CD4-positive, alpha-beta T cell treated with Interleukin-2 at 100 ng/mL for 4 hours (primary cell): ENCODE results near the gene FEM1B.
"Not testable (repeated sequence)": the region's sequence is repeated elsewhere in the genome, so short reads cannot be mapped to it uniquely, and the experiment has no call there.

Experiments
- DNase-seq: peaks from one replicate; pipeline ENCODE4 v3.0.0-alpha.2; 2020; ENCODE audit warnings: low spot score

FEM1B gene

GRCh38 chr15:68277603-68278344 is at the start of gene FEM1B:
TSS of gene FEM1B (plus strand) at chr15:68277745. CDS start at chr15:68278418, 673 bp downstream.
- peak; percentile 90 for DNase-seq

- DNase-seq = no peak
These were observed 49.2 kb upstream of the FEM1B start for GRCh38 chr15:68228143-68228970.

- no peak for DNase-seq
These were observed 48.6 kb upstream of the FEM1B start for GRCh38 chr15:68228971-68229385.

DNA sequence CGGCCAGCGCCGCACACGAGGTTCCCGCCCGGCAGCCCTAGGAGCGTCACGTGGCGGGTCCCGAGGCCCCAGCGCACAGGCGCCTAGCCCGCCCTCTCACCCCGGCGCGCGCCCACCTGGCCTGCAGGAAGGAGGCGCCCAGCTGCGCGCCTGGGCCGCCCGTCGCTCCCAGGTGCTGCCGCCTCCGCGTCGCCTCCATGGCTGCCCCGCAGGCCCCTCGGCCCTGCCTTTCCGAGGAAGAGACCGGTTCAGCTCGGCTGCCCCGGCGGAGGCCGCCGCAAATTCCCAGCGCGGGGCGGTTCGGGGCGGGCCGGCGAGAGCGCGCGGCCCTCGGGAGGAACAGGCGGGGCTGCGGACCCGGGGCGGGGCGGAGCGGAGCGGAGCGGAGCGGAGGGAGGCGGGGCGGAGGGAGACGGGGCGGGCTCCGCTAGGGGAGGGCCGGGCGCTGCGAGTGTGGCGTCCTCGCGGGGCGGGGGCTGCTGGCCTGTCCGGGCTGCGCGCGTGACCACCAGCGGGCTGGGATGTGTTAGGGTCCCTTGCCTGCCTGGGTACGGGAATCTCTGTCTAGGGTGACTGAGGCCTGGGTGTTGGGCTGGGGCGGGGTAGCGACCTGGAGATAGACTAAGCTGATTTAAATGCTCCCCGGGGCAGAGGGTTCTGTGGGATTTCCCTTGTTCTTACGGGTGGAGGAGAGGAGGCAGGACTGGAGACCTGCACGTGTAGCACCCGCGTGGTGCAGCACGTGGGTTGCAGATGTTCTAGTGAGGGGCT is 48.0 kb upstream of the FEM1B start, which contains the start of gene CLN6:
Gene CLN6 (minus strand): TSS at position 343 of the 771 bp plus-strand sequence. CDS start 144 bp downstream, at position 199.
- peak; percentile 73 for DNase-seq

DNA sequence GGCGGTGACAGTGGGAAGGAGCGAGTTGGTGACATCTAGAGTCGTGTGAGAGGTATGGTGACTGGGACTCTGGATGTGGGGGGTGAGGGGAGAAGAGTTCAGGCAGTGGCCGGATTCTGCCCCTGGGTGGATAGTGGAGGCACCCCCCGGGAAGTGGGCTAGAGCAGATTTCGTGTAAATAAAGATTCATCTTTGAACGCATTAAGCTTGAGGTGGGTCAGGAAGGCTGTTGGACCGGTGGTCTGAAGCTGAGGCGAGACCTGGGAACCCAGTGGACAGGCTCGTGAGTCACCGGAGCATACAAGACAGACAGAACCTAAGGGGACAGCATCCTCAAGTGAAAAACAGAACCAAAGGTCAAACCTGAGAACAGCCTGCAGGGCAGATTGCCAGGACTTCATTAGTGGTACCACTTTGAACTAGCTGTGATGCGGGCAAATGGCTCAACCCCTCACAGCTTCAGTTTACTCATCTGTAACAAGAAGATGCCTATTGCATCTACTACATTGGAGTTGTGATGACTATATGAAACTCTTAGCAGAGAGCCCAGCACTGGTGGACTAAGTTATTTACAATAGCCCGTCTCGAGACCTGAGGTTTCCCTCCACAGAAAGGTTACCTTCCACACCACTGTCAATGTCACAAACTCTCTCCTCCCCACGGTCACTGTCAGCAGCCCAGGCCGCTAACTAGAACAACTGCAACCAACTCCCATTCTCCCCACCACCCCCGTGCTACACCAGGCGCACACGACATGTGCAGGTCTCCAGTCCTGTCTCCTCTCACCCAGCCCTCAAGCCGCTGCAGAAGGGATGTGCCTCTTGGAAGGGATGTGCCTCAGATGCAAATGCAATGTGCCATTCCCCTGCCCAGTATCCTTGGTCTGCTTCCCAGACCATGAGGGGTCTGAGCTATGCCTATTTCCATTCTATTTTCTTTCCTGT is 47.1 kb upstream of the FEM1B start:
- DNase-seq = no peak

GRCh38 chr15:68231102-68231818 is 46.3 kb upstream of the FEM1B start:
- DNase-seq = no peak

- DNase-seq = no peak
These were observed 45.1 kb upstream of the FEM1B start for GRCh38 chr15:68232449-68232848.

DNA sequence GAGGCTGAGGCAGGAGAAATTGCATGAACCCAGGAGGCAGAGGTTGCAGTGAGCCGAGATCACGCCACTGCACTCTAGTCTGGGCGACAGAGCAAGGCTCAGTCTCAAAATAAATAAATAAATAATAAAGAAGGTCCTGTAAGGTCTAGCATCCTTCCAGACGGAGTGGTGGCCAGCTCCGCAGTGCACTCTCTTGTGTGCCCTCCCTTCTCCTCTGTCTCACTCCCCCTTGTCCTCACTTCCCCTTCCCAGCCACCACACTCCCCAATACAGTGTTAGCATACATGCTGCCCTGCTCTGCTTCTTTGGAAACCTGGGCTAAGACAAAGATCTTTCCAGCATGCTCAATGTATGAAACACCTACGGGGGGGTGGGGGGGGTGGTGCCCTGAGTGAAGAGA is 44.6 kb upstream of the FEM1B start:
- DNase-seq = no peak

DNA sequence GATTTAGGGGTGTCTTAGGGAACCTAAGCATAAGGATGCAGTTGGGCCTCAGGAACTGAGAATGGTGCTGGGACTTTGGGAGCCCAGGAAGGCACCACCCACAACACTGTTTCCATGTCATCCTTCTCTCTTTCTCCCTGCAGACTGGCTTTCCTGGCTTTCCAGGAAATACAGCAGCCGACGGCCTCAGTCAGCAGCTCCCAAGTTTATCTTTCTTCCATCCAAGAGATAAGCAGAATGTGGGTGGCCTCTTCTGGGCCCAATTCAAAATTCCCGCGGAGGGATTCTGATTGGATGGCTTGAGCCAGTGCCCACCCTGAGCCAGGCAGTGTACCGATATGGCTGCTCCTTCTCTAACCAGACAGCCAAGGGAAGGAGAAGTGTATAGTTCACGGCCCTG is 43.5 kb upstream of the FEM1B start:
- no peak for DNase-seq

GRCh38 chr15:68234520-68234919 is 43.0 kb upstream of the FEM1B start:
- not testable (repeated sequence) for DNase-seq

GRCh38 chr15:68235022-68235421 is 42.5 kb upstream of the FEM1B start:
- DNase-seq = no peak

DNA sequence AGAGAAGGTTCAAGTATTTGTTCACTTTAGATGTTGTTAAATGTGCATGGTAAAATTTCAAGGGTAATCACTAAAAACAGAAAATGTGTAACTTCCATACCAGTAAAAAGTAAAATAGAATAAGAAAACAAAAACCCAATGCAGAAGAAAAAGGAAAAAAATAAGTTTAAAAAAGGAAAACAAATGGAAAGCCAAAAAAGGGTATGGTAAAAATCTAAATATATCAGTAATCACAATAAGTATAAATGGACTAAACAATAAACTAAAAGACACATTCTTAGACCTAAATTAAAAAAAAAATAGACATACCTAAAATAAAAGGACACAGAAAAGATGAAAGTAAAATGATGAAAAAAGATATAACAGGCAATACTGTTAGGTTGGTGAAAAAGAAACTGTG is 38.5 kb upstream of the FEM1B start:
- no peak for DNase-seq

DNA sequence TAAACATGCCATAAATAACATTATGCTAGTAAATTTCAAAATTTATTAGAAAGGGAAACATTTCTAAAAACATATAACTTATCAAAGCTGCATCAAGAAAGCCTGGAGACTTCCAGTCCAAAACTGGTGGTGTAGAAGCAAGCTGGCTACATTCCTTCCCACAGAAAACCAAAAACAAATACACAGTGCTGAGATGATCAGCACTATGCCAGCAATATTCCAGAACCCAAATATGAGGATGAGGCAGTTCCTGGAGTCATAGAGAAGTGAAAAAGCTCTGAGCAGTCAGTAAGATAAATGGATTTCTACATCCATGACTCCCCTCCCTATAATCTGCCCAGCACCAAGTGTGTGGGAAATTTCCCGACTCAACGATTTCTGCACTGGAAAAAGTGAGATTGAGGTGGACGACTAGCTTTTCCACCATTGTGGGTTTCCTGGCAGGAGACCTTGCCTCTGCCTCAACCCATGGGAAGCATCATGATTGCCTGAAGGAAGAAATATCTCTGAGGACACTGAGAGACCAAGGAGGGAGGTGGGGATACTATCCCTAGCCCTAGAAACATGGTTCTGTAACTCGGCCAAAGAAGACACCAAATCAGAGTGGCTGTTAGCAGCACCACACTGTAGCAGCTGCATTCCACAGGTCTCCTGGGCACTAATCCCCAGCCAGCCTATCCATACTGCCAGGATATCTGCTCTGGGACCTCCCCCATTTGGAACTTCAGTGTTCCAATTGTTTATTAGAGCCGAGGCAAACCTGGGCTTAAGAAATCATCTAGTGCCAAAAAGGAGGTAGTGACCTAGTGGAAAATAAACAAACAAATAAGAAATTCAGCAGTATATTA is 36.2 kb upstream of the FEM1B start:
- DNase-seq = no peak

DNA sequence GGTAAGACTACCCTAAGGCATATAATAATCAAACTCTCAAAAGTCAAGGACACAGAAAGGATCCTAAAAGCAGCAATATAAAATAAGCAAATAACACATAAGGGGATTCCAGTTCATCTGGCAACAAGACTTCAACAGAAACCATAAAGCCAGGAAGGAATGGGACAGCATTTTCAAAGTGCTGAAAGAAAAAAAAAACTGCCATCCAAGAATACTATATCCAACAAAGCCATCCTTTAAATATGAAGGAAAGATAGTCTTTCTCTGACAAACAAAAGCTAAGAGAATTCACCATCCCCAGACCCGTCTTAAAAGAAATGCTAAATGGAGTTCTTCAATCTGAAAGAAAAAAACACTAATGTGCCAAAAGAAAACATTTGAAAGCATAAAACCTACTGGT is 33.3 kb upstream of the FEM1B start:
- no peak for DNase-seq

DNA sequence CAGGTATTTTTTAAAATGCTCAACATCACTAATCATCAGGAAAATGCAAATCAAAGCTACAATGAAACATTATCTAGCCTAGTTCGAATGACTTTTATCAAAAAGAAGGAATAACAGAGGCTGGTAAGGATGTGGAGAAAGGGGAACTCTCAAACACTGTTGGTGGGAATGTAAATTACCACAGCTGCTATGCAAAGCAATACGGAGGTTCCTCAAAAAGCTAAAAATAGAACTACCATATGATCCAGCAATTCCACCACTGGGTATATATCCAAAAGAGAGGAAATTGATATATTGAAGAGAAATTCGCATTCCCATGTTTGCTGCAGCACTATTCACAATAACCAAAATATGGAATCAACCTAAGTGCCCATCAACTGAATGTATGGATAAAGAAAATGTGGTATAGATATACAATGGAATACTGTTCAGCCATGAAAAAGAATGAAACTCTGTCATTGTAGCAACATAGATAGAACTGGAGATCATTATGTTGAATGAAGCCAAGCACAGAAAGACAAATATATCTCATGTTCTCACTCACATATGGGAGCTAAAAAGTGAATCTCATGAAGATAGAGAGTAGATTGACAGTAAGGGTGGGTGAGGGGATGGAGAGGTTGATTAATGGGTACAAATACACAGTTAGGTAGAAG is 28.4 kb upstream of the FEM1B start:
- no peak for DNase-seq

DNA sequence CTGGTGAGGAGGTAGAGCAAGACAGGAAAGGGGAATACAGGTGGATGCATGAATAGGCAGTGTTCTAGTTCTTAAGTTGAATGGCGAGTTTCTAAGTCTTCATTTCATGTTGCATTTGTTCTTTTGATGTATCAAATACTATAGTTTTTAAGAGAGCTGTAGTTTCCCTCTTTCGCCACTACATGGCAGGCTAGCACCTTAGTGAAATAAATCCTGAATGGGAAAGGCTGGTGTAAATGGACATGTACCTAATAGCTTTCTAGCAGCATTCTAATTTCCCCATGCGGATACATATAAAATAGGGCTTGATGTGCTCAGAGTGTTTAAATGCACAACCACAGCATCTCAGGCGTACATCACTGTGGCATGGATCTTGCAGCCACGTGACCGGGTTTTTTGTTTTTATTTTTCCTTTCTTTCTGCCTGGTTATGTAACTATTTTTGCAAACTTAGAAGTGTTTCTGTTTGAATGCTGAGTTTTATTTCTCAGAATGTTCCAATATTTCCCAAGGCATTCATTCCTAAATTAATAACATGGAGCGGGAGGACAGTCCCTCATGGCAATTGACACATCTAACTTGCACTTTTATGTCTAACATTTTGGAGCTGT is 24.5 kb upstream of the FEM1B start:
- DNase-seq = peak; percentile 68

GRCh38 chr15:68256675-68257450 is 20.7 kb upstream of the FEM1B start:
- DNase-seq = peak; percentile 65

- no peak for DNase-seq
These were observed 18.9 kb upstream of the FEM1B start for GRCh38 chr15:68258692-68259091.
